ENCODE measurements around the gene FASTK. TPM values are rescaled to one million over a fixed set of nuclear protein-coding genes. Genes with fewer than 3 reads are reported as not detected.

The FASTK gene
- total and polyA plus RNA-seq, 2 donors = 52.2 to 142 TPM

GRCh38 chr7:151093748-151094147, 13.1 kb upstream of the FASTK start:
- no peaks in the 10 kb centered on the region for H3K36me3 ChIP-seq (ENCODE audit: control insufficient read depth in 2 of 2, insufficient read depth in 2 of 2, low read length in 1 of 2)
- no peak for DNase-seq (ENCODE audit: low read depth in 6 of 9, low spot score in 9 of 9)
- H3K4me1 ChIP-seq (ENCODE audit: control insufficient read depth in 2 of 2, insufficient read depth in 2 of 2, low read length in 2 of 2) = peaks cover 3 to 16% of the 10 kb centered on the region in 2 donors
- 96% methylated on average over 6 of the region's 6 CpGs for WGBS
- no peak overlapping the region for H3K27ac ChIP-seq (ENCODE audit: low read depth in 1 of 2, low read length in 1 of 2)
- peaks cover 15 to 56% of the 10 kb centered on the region in 2 donors for H3K27me3 ChIP-seq (ENCODE audit: control insufficient read depth in 2 of 2, insufficient read depth in 1 of 2, low read length in 1 of 2)
- H3K9me3 ChIP-seq (ENCODE audit: control insufficient read depth in 2 of 2, insufficient read depth in 1 of 2, low read length in 1 of 2) = peaks cover 0 to 3% of the 10 kb centered on the region in 2 donors
- no peak overlapping the region for H3K4me3 ChIP-seq (ENCODE audit: low read length in 2 of 2)

GRCh38 chr7:151091988-151092387, 11.4 kb upstream of the FASTK start:
- whole genome bisulfite sequencing = 97% methylated on average over 14 of the region's 14 CpGs
- H3K36me3 ChIP-seq (ENCODE audit: control insufficient read depth in 2 of 2, insufficient read depth in 2 of 2, low read length in 1 of 2) = no peaks in the 10 kb centered on the region
- peaks cover 0 to 4% of the 10 kb centered on the region in 2 donors for H3K9me3 ChIP-seq (ENCODE audit: control insufficient read depth in 2 of 2, insufficient read depth in 1 of 2, low read length in 1 of 2)
- no peak for DNase-seq (ENCODE audit: low read depth in 6 of 9, low spot score in 9 of 9)
- H3K27ac ChIP-seq (ENCODE audit: low read depth in 1 of 2, low read length in 1 of 2) = no peak overlapping the region
- no peak overlapping the region for H3K4me3 ChIP-seq (ENCODE audit: low read length in 2 of 2)
- H3K4me1 ChIP-seq (ENCODE audit: control insufficient read depth in 2 of 2, insufficient read depth in 2 of 2, low read length in 2 of 2) = peaks cover 3 to 26% of the 10 kb centered on the region in 2 donors
- peaks cover 27 to 74% of the 10 kb centered on the region in 2 donors for H3K27me3 ChIP-seq (ENCODE audit: control insufficient read depth in 2 of 2, insufficient read depth in 1 of 2, low read length in 1 of 2)

GRCh38 chr7:151091431-151091830, 10.8 kb upstream of the FASTK start:
- Histone ChIP-seq H3K4me1 (ENCODE audit: control insufficient read depth in 2 of 2, insufficient read depth in 2 of 2, low read length in 2 of 2) (peaks cover 3 to 28% of the 10 kb centered on the region in 2 donors), H3K4me3 (ENCODE audit: low read length in 2 of 2) (no peak overlapping the region), H3K27me3 (ENCODE audit: control insufficient read depth in 2 of 2, insufficient read depth in 1 of 2, low read length in 1 of 2) (peaks cover 32 to 77% of the 10 kb centered on the region in 2 donors), H3K9me3 (ENCODE audit: control insufficient read depth in 2 of 2, insufficient read depth in 1 of 2, low read length in 1 of 2) (peaks cover 0 to 4% of the 10 kb centered on the region in 2 donors), H3K36me3 (ENCODE audit: control insufficient read depth in 2 of 2, insufficient read depth in 2 of 2, low read length in 1 of 2) (no peaks in the 10 kb centered on the region), H3K27ac (ENCODE audit: low read depth in 1 of 2, low read length in 1 of 2) (no peak overlapping the region)
- no peak for DNase-seq (ENCODE audit: low read depth in 6 of 9, low spot score in 9 of 9)
- 81% methylated on average over 6 of the region's 6 CpGs for WGBS

- 93% methylated on average over 7 of the region's 7 CpGs for WGBS
- Histone ChIP-seq H3K27me3 (ENCODE audit: control insufficient read depth in 2 of 2, insufficient read depth in 1 of 2, low read length in 1 of 2) (peaks cover 36 to 78% of the 10 kb centered on the region in 2 donors), H3K4me3 (ENCODE audit: low read length in 2 of 2) (no peak overlapping the region), H3K4me1 (ENCODE audit: control insufficient read depth in 2 of 2, insufficient read depth in 2 of 2, low read length in 2 of 2) (peaks cover 3 to 29% of the 10 kb centered on the region in 2 donors), H3K36me3 (ENCODE audit: control insufficient read depth in 2 of 2, insufficient read depth in 2 of 2, low read length in 1 of 2) (no peaks in the 10 kb centered on the region), H3K9me3 (ENCODE audit: control insufficient read depth in 2 of 2, insufficient read depth in 1 of 2, low read length in 1 of 2) (peaks cover 0 to 4% of the 10 kb centered on the region in 2 donors), H3K27ac (ENCODE audit: low read depth in 1 of 2, low read length in 1 of 2) (no peak overlapping the region)
- DNase-seq (ENCODE audit: low read depth in 6 of 9, low spot score in 9 of 9) = no peak
Measured at GRCh38 chr7:151091003-151091402, 10.4 kb upstream of the FASTK start.

- H3K27ac ChIP-seq (ENCODE audit: low read depth in 1 of 2, low read length in 1 of 2) = peak overlapping the region in 1 of 2 donors; percentile 55
- peaks cover 45 to 85% of the 10 kb centered on the region in 2 donors for H3K27me3 ChIP-seq (ENCODE audit: control insufficient read depth in 2 of 2, insufficient read depth in 1 of 2, low read length in 1 of 2)
- no peak for DNase-seq (ENCODE audit: low read depth in 6 of 9, low spot score in 9 of 9)
- no peaks in the 10 kb centered on the region for H3K36me3 ChIP-seq (ENCODE audit: control insufficient read depth in 2 of 2, insufficient read depth in 2 of 2, low read length in 1 of 2)
- H3K4me1 ChIP-seq (ENCODE audit: control insufficient read depth in 2 of 2, insufficient read depth in 2 of 2, low read length in 2 of 2) = peaks cover 3 to 35% of the 10 kb centered on the region in 2 donors
- peaks cover 0 to 4% of the 10 kb centered on the region in 2 donors for H3K9me3 ChIP-seq (ENCODE audit: control insufficient read depth in 2 of 2, insufficient read depth in 1 of 2, low read length in 1 of 2)
- H3K4me3 ChIP-seq (ENCODE audit: low read length in 2 of 2) = no peak overlapping the region
- 94% methylated on average over 22 of the region's 22 CpGs for WGBS
Measured at GRCh38 chr7:151089893-151090730, 9.5 kb upstream of the FASTK start.

- WGBS = 5% methylated on average over 30 of the region's 30 CpGs
- DNase-seq (ENCODE audit: low read depth in 6 of 9, low spot score in 9 of 9) = no peak
- peaks cover 3 to 35% of the 10 kb centered on the region in 2 donors for H3K4me1 ChIP-seq (ENCODE audit: control insufficient read depth in 2 of 2, insufficient read depth in 2 of 2, low read length in 2 of 2)
Measured at GRCh38 chr7:151088856-151089699, 8.5 kb upstream of the FASTK start.

GRCh38 chr7:151088019-151088855, 7.6 kb upstream of the FASTK start:
- Histone ChIP-seq H3K4me1 (ENCODE audit: control insufficient read depth in 2 of 2, insufficient read depth in 2 of 2, low read length in 2 of 2) (peaks cover 3 to 41% of the 10 kb centered on the region in 2 donors), H3K36me3 (ENCODE audit: control insufficient read depth in 2 of 2, insufficient read depth in 2 of 2, low read length in 1 of 2) (no peaks in the 10 kb centered on the region), H3K27ac (ENCODE audit: low read depth in 1 of 2, low read length in 1 of 2) (peak overlapping the region in 1 of 2 donors; percentile 51), H3K9me3 (ENCODE audit: control insufficient read depth in 2 of 2, insufficient read depth in 1 of 2, low read length in 1 of 2) (peaks cover 0 to 4% of the 10 kb centered on the region in 2 donors), H3K4me3 (ENCODE audit: low read length in 2 of 2) (peak overlapping the region in 1 of 2 donors; percentile 13), H3K27me3 (ENCODE audit: control insufficient read depth in 2 of 2, insufficient read depth in 1 of 2, low read length in 1 of 2) (peaks cover 62 to 90% of the 10 kb centered on the region in 2 donors)
- WGBS = 40% methylated on average over 16 of the region's 16 CpGs
- DNase-seq (ENCODE audit: low read depth in 6 of 9, low spot score in 9 of 9) = no peak

More at GRCh38 chr7:151088856-151089699, 8.5 kb upstream of the FASTK start:
- H3K27me3 ChIP-seq (ENCODE audit: control insufficient read depth in 2 of 2, insufficient read depth in 1 of 2, low read length in 1 of 2) = peaks cover 55 to 90% of the 10 kb centered on the region in 2 donors
- peak overlapping the region; percentile 37 to 75 for H3K27ac ChIP-seq (ENCODE audit: low read depth in 1 of 2, low read length in 1 of 2)
- no peaks in the 10 kb centered on the region for H3K36me3 ChIP-seq (ENCODE audit: control insufficient read depth in 2 of 2, insufficient read depth in 2 of 2, low read length in 1 of 2)
- peaks cover 0 to 4% of the 10 kb centered on the region in 2 donors for H3K9me3 ChIP-seq (ENCODE audit: control insufficient read depth in 2 of 2, insufficient read depth in 1 of 2, low read length in 1 of 2)
- no peak overlapping the region for H3K4me3 ChIP-seq (ENCODE audit: low read length in 2 of 2)

GRCh38 chr7:151087245-151088018, 6.8 kb upstream of the FASTK start:
- DNase-seq (ENCODE audit: low read depth in 6 of 9, low spot score in 9 of 9) = no peak
- peak overlapping the region; percentile 27 to 62 for H3K4me3 ChIP-seq (ENCODE audit: low read length in 2 of 2)
- H3K36me3 ChIP-seq (ENCODE audit: control insufficient read depth in 2 of 2, insufficient read depth in 2 of 2, low read length in 1 of 2) = no peaks in the 10 kb centered on the region
- no peak overlapping the region for H3K27ac ChIP-seq (ENCODE audit: low read depth in 1 of 2, low read length in 1 of 2)
- peaks cover 62 to 84% of the 10 kb centered on the region in 2 donors for H3K27me3 ChIP-seq (ENCODE audit: control insufficient read depth in 2 of 2, insufficient read depth in 1 of 2, low read length in 1 of 2)
- 4% methylated on average over 70 of the region's 70 CpGs for WGBS
- H3K9me3 ChIP-seq (ENCODE audit: control insufficient read depth in 2 of 2, insufficient read depth in 1 of 2, low read length in 1 of 2) = peaks cover 0 to 4% of the 10 kb centered on the region in 2 donors
- peaks cover 6 to 44% of the 10 kb centered on the region in 2 donors for H3K4me1 ChIP-seq (ENCODE audit: control insufficient read depth in 2 of 2, insufficient read depth in 2 of 2, low read length in 2 of 2)
